GM18907 (cell line): ENCODE data around the gene DROSHA.

Source experiments
- ATAC-seq: cut with Tn5 transposase; IDR thresholded peaks from one replicate; pipeline ENCODE4 v1.9.1; 2021; ENCODE audit warnings: mild to moderate bottlenecking, moderate library complexity; ENCODE audit not compliant: unreplicated experiment

DROSHA gene

DNA sequence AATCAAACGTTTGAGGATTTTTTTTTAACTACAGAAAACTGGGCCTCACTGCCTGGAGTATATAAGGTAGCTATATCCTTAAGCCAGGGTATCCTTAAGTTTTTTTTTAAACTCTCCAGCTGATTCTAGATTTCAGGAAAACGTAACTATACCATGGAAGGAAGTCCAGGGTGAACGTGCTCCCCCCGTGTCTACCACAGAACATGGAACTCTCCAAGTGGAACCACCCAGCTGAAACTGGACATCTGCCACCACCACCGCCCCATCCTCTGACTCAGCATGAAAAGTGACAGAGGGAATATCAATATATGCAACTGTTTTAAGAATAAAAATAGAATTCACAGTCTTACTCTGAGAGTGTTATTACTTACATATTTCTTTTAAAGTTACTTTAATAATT lies 61.3 kb downstream of the DROSHA start:
- ATAC-seq = no peak

- no peak for ATAC-seq
Observed at GRCh38 chr5:31469886-31470285, 62.0 kb downstream of the DROSHA start.

DNA sequence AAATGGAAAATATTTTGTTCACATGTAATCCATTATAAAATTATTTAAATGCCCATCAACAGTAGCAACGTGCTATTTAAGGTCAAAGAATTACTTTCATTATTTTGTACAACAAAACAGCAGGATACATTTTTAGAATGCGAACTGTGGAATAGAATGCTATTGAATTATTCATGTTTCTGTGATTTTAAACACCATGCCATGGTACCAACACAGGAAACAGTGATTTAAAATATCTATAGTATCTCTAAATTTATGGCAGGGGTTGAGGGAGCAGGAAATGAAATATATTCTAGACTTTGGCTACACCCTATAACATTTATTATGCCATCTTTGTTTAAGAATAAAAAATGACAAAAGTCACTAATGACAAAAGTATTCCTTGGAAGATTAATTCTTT lies 62.4 kb downstream of the DROSHA start:
- ATAC-seq = no peak

GRCh38 chr5:31465291-31465690 lies 66.6 kb downstream of the DROSHA start:
- no peak for ATAC-seq

DNA sequence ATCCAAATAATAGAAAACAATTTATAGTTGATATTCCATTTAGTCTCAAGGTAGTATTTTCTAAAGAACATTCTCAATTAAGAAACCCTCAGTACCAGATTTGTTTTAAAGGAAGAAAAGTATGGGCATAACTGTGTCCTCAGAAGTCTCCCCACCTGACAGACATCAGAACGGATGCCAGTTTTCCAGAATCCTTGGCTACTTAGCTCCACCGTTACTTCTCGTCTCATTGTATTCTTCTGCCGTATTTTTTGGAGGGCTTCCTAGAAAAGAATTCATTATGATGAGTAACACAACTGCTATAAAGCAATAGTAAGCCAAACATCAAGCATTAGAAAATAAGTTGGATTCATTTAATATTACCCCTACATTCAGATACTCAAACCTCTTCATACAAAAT lies 67.8 kb downstream of the DROSHA start:
- ATAC-seq = no peak

GRCh38 chr5:31463351-31463750 lies 68.5 kb downstream of the DROSHA start:
- no peak for ATAC-seq

GRCh38 chr5:31459594-31459993 lies 72.3 kb downstream of the DROSHA start:
- ATAC-seq = no peak

GRCh38 chr5:31455172-31455571 lies 76.7 kb downstream of the DROSHA start:
- no peak for ATAC-seq

- ATAC-seq = no peak
Observed at GRCh38 chr5:31453522-31453921, 78.4 kb downstream of the DROSHA start.

DNA sequence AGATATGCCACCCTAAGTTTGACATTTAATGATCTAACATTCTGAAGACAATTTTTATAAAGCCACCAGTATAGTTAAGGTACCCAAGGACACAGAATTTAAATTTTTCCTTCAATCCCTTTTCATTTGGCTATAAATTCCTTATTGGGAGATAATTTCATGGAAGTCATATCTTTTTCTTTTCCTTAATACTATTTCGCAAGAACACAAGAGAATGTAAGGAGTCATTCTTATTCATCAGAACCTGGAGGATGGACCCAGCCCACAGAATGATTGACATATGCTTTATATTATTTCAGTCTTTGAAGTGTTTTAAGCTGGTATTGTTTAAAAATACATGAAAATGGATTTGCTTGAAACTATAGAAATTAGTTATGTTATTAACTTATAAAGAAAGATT lies 79.6 kb downstream of the DROSHA start:
- no peak for ATAC-seq

DNA sequence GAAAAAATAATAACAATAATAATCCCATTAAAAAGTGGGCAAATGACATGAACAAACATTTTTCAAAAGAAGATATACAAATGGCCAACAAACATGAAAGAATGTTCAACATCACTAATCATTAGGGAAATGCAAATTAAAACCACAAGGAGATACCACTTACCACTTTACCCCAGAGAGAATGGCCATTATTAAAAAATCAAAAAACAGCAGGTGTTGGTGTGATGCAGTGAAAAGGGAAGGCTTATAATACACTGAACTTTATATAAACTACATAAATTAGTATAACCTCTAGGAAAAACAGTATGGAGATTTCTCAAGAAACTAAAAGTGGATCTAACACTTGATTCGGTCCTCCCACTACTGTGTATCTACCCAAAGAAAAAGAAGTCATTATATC lies 81.9 kb downstream of the DROSHA start:
- ATAC-seq = no peak

DNA sequence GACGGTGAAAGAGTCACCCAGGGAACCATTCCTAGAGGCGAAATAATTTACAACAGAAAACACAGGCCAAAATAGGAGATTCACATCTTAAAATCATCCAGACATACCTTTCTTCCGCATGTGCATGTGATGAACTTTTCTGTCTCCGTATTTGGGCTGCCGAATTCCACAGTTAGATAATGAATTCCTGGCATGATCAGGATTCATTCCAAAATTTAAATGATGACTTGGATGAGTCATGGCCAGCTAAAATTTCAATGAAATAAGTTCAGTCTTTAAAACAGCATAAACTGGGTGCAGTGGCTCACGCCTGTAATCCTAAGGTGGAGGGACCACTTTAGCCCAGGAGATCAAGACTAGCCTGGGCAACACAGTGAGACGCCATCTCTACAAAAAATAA lies 82.7 kb downstream of the DROSHA start:
- no peak for ATAC-seq

GRCh38 chr5:31445041-31445600 lies 86.8 kb downstream of the DROSHA start:
- no peak for ATAC-seq

- ATAC-seq = no peak
Observed at GRCh38 chr5:31443572-31443971, 88.3 kb downstream of the DROSHA start.

GRCh38 chr5:31442058-31442745 lies 89.7 kb downstream of the DROSHA start:
- ATAC-seq = no peak

DNA sequence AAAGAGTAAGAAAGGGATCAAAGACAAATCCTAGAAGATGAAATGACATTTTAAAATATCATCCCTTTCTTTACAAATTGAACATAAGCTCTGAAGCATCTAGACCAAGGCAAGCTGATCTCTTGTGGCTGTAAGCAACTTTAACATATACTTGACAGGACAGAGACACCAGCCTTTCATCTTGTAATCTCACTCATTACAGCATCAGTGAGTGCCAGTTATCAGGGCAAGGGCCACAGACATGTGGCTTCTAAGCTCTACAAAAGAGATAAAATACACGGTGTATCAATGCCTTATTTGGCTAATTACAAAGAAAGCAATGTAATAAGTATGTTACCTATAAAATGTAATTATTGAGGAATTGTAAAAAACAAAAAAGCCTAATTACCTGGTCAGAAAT lies 95.0 kb downstream of the DROSHA start:
- ATAC-seq = no peak

DNA sequence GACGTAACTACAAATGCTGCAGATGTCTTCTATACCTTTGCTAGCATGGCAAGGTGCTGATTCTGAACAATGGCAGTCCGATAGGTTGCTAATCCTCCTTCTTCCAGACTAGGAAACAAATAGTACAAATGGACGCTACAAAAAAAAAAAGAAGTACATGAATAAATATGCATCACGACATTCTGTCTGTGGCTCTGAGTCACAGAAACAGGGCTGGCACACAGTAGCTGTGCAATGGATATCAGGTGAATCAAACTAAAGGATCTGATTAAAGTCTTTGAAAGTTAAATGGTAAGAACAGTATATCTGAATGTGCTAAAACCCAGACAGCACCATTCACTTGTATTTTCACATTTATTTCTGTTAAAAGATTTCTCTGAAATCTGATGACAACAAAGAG lies 96.2 kb downstream of the DROSHA start:
- ATAC-seq = no peak

GRCh38 chr5:31434898-31435297 lies 97.0 kb downstream of the DROSHA start:
- ATAC-seq = no peak

DNA sequence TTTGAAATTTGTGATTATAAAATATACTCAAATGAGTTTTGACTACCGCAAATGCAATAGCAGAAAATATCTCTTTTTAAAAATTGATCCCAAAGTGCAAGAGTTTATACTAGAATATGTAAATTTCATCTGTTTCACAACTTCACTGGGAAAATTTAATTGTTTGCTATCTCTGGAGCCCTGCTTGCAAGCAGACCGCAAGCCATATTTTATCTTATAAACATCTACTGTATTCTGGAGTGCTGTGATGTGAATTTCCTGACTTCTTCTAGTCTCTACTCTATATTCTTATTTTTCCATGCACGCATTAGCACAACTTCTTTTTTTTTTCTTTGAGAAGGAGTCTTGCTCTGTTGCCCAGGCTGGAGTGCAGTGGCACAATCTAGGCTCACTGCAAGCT lies 98.7 kb downstream of the DROSHA start:
- no peak for ATAC-seq

DNA sequence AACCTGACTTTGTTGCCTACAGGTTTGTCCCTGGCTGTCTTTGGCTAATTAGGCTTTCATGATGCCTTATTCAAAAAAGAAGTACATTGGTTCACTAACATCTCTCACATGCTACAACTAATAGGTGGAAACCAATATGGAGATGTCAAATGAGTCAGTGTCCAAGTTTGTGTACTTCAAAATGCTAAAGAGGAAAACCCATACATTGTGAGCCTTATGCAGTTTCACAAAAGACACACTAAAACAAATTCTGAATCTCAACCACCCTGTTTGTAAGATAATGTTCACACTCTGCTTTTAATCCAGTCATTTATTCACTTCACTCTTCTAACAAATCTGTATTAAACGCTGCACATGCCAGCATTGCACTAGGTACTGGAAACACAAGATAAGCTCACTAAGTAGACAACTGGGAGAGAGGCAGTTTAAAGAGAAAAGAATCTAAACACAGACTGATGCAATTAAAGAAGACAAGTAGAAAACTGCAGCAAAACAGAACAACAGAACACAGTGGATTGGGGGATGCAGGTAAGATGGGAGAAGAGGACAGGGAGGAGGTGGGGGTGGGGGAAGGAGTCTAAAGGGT lies 104.1 kb downstream of the DROSHA start:
- ATAC-seq = no peak

GRCh38 chr5:31427013-31427723 lies 104.7 kb downstream of the DROSHA start:
- ATAC-seq = no peak
